Karpas-422 (cell line): ENCODE measurements around the gene MYBPH. TPM values are rescaled to one million over a fixed set of nuclear protein-coding genes. Genes with fewer than 3 reads are reported as not detected.

Experiments
- DNase-seq: peaks from one replicate; pipeline ENCODE4 v3.0.0-alpha.2; 2015
- H2AFZ ChIP-seq: fragments of 200-600 bp; sonication (generic); 2 replicates; pipeline ENCODE4 v1.6.1; 2014; ENCODE audit warnings: antibody characterized with exemption, low read length, mixed read lengths
- H3K27ac ChIP-seq: fragments of 200-600 bp; sonication (generic); 2 replicates; pipeline ENCODE4 v1.5.1; 2014; ENCODE audit warnings: mild to moderate bottlenecking, low read length, moderate library complexity
- H3K27me3 ChIP-seq: fragments of 200-600 bp; sonication (generic); 2 replicates; pipeline ENCODE4 v1.6.1; 2014; ENCODE audit warnings: low read length, mixed read lengths
- H3K36me3 ChIP-seq: fragments of 200-600 bp; sonication (generic); 2 replicates; pipeline ENCODE4 v1.6.1; 2014; ENCODE audit warnings: low read length, mixed read lengths; ENCODE audit not compliant: insufficient read depth
- H3K4me1 ChIP-seq: fragments of 200-600 bp; sonication (generic); 2 replicates; pipeline ENCODE4 v1.6.1; 2014; ENCODE audit warnings: mild to moderate bottlenecking, low read length, mixed read lengths
- H3K4me2 ChIP-seq: fragments of 200-600 bp; sonication (generic); 2 replicates; pipeline ENCODE4 v1.6.1; 2014; ENCODE audit warnings: low read length, low read depth, mild to moderate bottlenecking; ENCODE audit not compliant: poor library complexity, severe bottlenecking
- H3K4me3 ChIP-seq: fragments of 200-600 bp; sonication (generic); 2 replicates; pipeline ENCODE4 v1.5.1; 2014; ENCODE audit warnings: mild to moderate bottlenecking, antibody characterized with exemption, low read length, mixed read lengths
- H3K79me2 ChIP-seq: fragments of 200-600 bp; sonication (generic); 2 replicates; pipeline ENCODE4 v1.6.1; 2014; ENCODE audit warnings: mild to moderate bottlenecking, low read length, mixed read lengths
- H3K9ac ChIP-seq: fragments of 200-600 bp; sonication (generic); 2 replicates; pipeline ENCODE4 v1.6.0; 2014; ENCODE audit warnings: low read length
- H3K9me2 ChIP-seq: fragments of 200-600 bp; sonication (generic), shearing (Covaris generic); replicated peaks from 2 replicates; pipeline ENCODE4 v1.6.0; 2014; ENCODE audit warnings: mild to moderate bottlenecking, low read length, moderate library complexity; ENCODE audit not compliant: insufficient read depth
- H3K9me3 ChIP-seq: fragments of 300-700, 200-600 bp; sonication (generic); 2 replicates; pipeline ENCODE4 v1.6.1; 2014; ENCODE audit warnings: low read length, mixed read lengths
- H4K20me1 ChIP-seq: fragments of 200-600 bp; sonication (generic); 2 replicates; pipeline ENCODE4 v1.6.1; 2014; ENCODE audit warnings: mild to moderate bottlenecking, antibody characterized with exemption, low read length, low read depth; ENCODE audit not compliant: insufficient read depth
- total RNA-seq: library from RNA; depleted of rRNA; stranded (reverse); fragments of >200 nt; shearing (Covaris generic); gene quantifications from 2 replicates; pipeline ENCODE4 v1.2.3, GENCODE V29; 2014; ENCODE audit warnings: low replicate concordance

MYBPH gene
- total RNA-seq, 1 experiment from 2014 or later = 52.4 TPM

GRCh38 chr1:203135636-203136305 lies 39.9 kb downstream of the MYBPH start:
- Histone ChIP-seq H3K4me2 (no peak overlapping the region), H2AFZ (no peak overlapping the region), H3K79me2 (no peaks in the 10 kb centered on the region), H3K36me3 (no peaks in the 10 kb centered on the region), H3K4me3 (no peak overlapping the region), H3K27ac (no peak overlapping the region), H3K9me2 (no peaks in the 10 kb centered on the region), H3K9ac (no peak overlapping the region), H3K27me3 (no peaks in the 10 kb centered on the region), H3K4me1 (peaks cover 5% of the 10 kb centered on the region), H4K20me1 (no peaks in the 10 kb centered on the region), H3K9me3 (no peaks in the 10 kb centered on the region)
- no peak for DNase-seq

- peaks cover 5% of the 10 kb centered on the region for H3K4me1 ChIP-seq
- no peak overlapping the region for H3K27ac ChIP-seq
- no peak overlapping the region for H2AFZ ChIP-seq
- H3K9me3 ChIP-seq = no peaks in the 10 kb centered on the region
- DNase-seq = no peak
- H3K36me3 ChIP-seq = no peaks in the 10 kb centered on the region
- H3K9me2 ChIP-seq = no peaks in the 10 kb centered on the region
- no peak overlapping the region for H3K4me2 ChIP-seq
- H3K79me2 ChIP-seq = no peaks in the 10 kb centered on the region
- H3K4me3 ChIP-seq = no peak overlapping the region
- no peak overlapping the region for H3K9ac ChIP-seq
- H3K27me3 ChIP-seq = no peaks in the 10 kb centered on the region
- no peaks in the 10 kb centered on the region for H4K20me1 ChIP-seq
Measured at GRCh38 chr1:203133970-203134725, 41.5 kb downstream of the MYBPH start.

- no peaks in the 10 kb centered on the region for H4K20me1 ChIP-seq
- H3K9me3 ChIP-seq = no peaks in the 10 kb centered on the region
- DNase-seq = no peak
- H3K79me2 ChIP-seq = no peaks in the 10 kb centered on the region
- H3K36me3 ChIP-seq = no peaks in the 10 kb centered on the region
- no peak overlapping the region for H3K4me2 ChIP-seq
- H3K9me2 ChIP-seq = no peaks in the 10 kb centered on the region
- H3K4me3 ChIP-seq = no peak overlapping the region
- no peaks in the 10 kb centered on the region for H3K27me3 ChIP-seq
- no peak overlapping the region for H3K9ac ChIP-seq
- no peak overlapping the region for H2AFZ ChIP-seq
- peaks cover 5% of the 10 kb centered on the region for H3K4me1 ChIP-seq
- no peak overlapping the region for H3K27ac ChIP-seq
Measured at GRCh38 chr1:203131548-203132200, 44.0 kb downstream of the MYBPH start.

- Histone ChIP-seq H3K9me2 (no peaks in the 10 kb centered on the region), H3K27me3 (no peaks in the 10 kb centered on the region), H3K36me3 (no peaks in the 10 kb centered on the region), H3K27ac (no peak overlapping the region), H3K4me2 (no peak overlapping the region), H3K4me1 (no peaks in the 10 kb centered on the region), H2AFZ (no peak overlapping the region), H3K4me3 (no peak overlapping the region), H4K20me1 (no peaks in the 10 kb centered on the region), H3K9ac (no peak overlapping the region), H3K79me2 (no peaks in the 10 kb centered on the region), H3K9me3 (no peaks in the 10 kb centered on the region)
- no peak for DNase-seq
Measured at GRCh38 chr1:203130358-203130985, 45.2 kb downstream of the MYBPH start.

GRCh38 chr1:203129501-203130231 lies 46.0 kb downstream of the MYBPH start:
- Histone ChIP-seq H3K79me2 (no peaks in the 10 kb centered on the region), H2AFZ (no peak overlapping the region), H3K4me2 (no peak overlapping the region), H3K27ac (no peak overlapping the region), H3K9me3 (no peaks in the 10 kb centered on the region), H3K27me3 (no peaks in the 10 kb centered on the region), H3K4me3 (no peak overlapping the region), H3K9me2 (no peaks in the 10 kb centered on the region), H3K36me3 (no peaks in the 10 kb centered on the region), H3K9ac (no peak overlapping the region), H3K4me1 (no peaks in the 10 kb centered on the region), H4K20me1 (no peaks in the 10 kb centered on the region)
- no peak for DNase-seq

- Histone ChIP-seq H3K9me3 (no peaks in the 10 kb centered on the region), H3K4me2 (no peak overlapping the region), H3K36me3 (no peaks in the 10 kb centered on the region), H3K27me3 (no peaks in the 10 kb centered on the region), H3K9me2 (no peaks in the 10 kb centered on the region), H3K9ac (no peak overlapping the region), H2AFZ (no peak overlapping the region), H3K4me1 (no peaks in the 10 kb centered on the region), H3K79me2 (no peaks in the 10 kb centered on the region), H4K20me1 (no peaks in the 10 kb centered on the region), H3K27ac (no peak overlapping the region), H3K4me3 (no peak overlapping the region)
- DNase-seq = no peak
Measured at GRCh38 chr1:203128716-203129500, 46.7 kb downstream of the MYBPH start.

GRCh38 chr1:203128431-203128715 lies 47.3 kb downstream of the MYBPH start:
- Histone ChIP-seq H3K79me2 (no peaks in the 10 kb centered on the region), H3K27me3 (no peaks in the 10 kb centered on the region), H3K9ac (no peak overlapping the region), H4K20me1 (no peaks in the 10 kb centered on the region), H3K9me3 (no peaks in the 10 kb centered on the region), H3K36me3 (no peaks in the 10 kb centered on the region), H3K4me3 (no peak overlapping the region), H3K4me2 (no peak overlapping the region), H2AFZ (no peak overlapping the region), H3K4me1 (no peaks in the 10 kb centered on the region), H3K9me2 (no peaks in the 10 kb centered on the region), H3K27ac (no peak overlapping the region)
- no peak for DNase-seq
